ENCODE results near the gene JSRP1. TPM values are rescaled to one million over a fixed set of nuclear protein-coding genes. Genes with fewer than 3 reads are reported as not detected.
A peak's percentile ranks its signal among the peaks of the same experiment; 100 is the strongest.

Gene JSRP1
- total RNA-seq, 1 donor from 2014 or later, result not detected

DNA sequence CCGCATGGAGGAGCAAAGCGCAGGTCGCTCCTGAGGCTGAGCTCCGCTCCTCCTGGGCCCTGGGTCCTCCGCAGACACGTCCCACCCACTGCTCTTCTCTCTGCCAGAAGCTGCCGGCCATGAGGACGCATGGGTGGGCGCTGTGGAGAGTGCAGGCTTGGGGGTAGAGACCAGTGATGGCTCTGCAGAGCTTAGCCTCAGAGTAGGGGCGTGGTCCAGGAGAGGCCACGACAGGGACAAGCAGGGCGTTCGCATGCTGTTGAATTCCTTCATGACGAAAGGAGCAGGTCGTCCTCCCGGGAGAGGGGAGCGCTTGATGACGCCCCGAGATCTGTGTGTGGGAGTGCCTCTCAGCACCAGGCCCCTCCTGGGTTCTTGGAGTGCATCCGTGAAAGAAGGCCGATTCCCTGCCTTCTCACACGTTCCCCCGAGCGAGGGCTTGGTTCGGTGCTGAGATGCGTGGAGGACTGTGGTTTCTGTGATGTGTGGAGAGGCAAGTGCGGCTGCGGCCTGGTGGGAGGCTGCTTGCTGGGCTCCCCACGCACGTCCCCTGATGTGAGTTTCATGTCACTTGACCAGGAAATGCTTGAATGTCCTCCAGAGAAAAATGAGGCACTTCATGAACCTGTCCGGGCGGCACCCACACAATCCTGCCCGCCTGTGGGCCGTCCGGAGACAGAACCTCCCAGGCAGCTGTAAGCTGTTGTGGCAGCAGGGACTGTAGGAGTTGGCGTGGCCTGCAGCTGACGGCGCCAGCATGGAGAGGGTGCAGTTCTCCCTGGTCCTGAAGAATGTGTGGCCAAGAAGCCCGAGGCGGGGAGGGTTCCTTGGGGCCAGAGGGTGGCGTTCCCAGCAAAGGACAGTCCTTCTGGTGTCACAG is 15.1 kb downstream of the JSRP1 start:
- no peaks in the 10 kb centered on the region for H3K27me3 ChIP-seq (ENCODE audit: control insufficient read depth, insufficient read depth, low read length)
- DNase-seq (ENCODE audit: low read depth), result no peak
- no peak for FAIRE-seq
- TF ChIP-seq, protein P1, sequence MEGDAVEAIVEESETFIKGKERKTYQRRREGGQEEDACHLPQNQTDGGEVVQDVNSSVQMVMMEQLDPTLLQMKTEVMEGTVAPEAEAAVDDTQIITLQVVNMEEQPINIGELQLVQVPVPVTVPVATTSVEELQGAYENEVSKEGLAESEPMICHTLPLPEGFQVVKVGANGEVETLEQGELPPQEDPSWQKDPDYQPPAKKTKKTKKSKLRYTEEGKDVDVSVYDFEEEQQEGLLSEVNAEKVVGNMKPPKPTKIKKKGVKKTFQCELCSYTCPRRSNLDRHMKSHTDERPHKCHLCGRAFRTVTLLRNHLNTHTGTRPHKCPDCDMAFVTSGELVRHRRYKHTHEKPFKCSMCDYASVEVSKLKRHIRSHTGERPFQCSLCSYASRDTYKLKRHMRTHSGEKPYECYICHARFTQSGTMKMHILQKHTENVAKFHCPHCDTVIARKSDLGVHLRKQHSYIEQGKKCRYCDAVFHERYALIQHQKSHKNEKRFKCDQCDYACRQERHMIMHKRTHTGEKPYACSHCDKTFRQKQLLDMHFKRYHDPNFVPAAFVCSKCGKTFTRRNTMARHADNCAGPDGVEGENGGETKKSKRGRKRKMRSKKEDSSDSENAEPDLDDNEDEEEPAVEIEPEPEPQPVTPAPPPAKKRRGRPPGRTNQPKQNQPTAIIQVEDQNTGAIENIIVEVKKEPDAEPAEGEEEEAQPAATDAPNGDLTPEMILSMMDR (IDR thresholded peaks at IDR 0.05; ENCODE audit: insufficient read depth, low read length, severe bottlenecking), result no peak
- peaks cover 32% of the 10 kb centered on the region for H3K36me3 ChIP-seq (ENCODE audit: control insufficient read depth, insufficient read depth, low read length)
- no peak overlapping the region for H3K4me3 ChIP-seq (ENCODE audit: low read depth, low read length)

DNA sequence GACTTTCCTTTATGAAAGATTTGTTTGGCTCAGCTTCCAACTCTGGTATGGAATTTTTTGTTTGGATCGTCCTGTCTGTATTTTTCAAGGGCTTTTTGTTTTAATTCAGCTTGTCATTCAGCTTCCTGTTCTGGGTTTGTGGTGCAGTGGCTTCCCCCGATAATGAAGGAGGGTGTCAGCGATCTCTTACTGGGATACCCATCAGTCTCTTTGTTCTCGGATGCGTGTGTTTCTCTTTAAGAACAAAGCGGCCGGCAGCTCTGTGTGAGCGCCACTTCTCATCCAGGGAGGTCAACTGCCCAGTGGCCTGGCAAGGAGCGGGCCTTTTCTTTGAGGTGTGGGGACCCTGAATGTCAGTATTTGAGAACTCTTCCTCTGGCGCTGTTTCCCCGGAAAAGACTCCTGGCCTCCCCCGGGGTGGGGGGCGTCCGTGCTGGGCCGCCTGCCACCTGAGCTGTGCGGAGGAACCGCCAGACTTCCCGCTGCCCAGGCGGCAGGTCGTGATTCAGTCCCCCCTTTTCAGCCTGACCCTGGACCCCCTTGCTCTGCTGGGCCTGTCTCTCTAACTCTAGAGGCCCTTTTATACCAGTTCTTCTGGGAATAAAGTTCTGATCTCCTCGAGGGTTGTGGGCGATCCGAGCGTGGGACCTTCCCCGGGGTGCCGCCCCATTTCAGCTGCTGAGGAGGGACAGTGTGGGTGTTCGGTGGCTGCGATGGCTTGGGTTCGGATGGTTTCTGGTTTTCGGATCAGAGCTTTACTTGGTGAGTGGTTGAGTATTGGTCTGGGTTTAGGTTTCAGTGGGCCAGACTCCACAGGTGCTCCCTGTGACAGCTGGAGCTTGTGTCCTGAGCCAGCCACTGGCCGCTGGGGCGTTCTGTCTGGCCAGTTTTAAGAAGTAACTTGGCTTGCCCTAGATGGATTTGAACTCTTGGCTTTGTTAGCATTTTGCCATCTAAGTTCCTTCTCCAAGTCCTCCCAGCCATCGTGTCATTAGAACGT is 16.1 kb downstream of the JSRP1 start:
- TF ChIP-seq, protein P1 (IDR thresholded peaks at IDR 0.05; ENCODE audit: insufficient read depth, low read length, severe bottlenecking), result no peak
- Histone ChIP-seq H3K27me3 (ENCODE audit: control insufficient read depth, insufficient read depth, low read length) (no peaks in the 10 kb centered on the region), H3K4me3 (ENCODE audit: low read depth, low read length) (peak overlapping the region; percentile 3), H3K36me3 (ENCODE audit: control insufficient read depth, insufficient read depth, low read length) (peaks cover 27% of the 10 kb centered on the region)
- FAIRE-seq (no peak), DNase-seq (ENCODE audit: low read depth) (no peak)

DNA sequence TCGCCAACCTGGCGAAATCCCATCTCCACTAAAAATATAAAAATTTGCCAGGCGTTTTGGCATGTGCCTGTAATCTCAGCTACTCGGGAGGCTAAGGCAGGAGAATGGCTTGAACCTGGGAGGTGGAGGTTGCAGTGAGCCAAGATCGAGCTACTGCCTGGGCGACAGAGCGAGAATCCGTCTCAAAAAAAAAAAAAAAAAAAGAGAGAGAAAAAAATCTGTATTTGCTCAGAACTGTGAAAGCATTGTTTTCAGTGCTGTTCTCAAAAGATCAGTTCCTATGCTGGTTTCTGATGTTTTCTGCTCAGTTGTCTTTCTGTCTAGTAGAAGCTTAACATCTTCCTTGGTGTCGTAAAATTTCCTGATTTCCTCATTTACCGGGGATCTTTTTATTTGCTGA is 17.0 kb downstream of the JSRP1 start:
- H3K27me3 ChIP-seq (ENCODE audit: control insufficient read depth, insufficient read depth, low read length), result no peaks in the 10 kb centered on the region
- H3K36me3 ChIP-seq (ENCODE audit: control insufficient read depth, insufficient read depth, low read length), result peaks cover 20% of the 10 kb centered on the region
- no peak overlapping the region for H3K4me3 ChIP-seq (ENCODE audit: low read depth, low read length)
- no peak for DNase-seq (ENCODE audit: low read depth)
- TF ChIP-seq, protein P1 (IDR thresholded peaks at IDR 0.05; ENCODE audit: insufficient read depth, low read length, severe bottlenecking), result no peak
- no peak for FAIRE-seq

DNA sequence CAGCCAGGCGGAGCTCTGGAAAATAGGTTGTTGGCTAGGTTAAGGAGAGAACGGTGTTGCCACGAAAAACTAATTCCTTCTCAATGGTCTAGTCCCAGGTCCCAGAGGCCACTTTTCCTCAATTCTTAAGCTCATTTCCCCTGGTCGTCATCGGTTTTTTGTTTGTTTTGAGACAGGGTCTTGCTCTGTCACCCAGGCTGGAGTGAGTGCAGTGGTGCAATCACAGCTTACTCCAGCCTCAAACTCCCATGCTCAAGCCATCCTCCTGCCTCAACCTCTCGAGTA is 18.4 kb downstream of the JSRP1 start:
- Histone ChIP-seq H3K4me3 (ENCODE audit: low read depth, low read length) (peak overlapping the region; percentile 78), H3K36me3 (ENCODE audit: control insufficient read depth, insufficient read depth, low read length) (peaks cover 19% of the 10 kb centered on the region), H3K27me3 (ENCODE audit: control insufficient read depth, insufficient read depth, low read length) (no peaks in the 10 kb centered on the region)
- TF ChIP-seq, protein P1 (IDR thresholded peaks at IDR 0.05; ENCODE audit: insufficient read depth, low read length, severe bottlenecking), result no peak
- DNase-seq (ENCODE audit: low read depth) (no peak), FAIRE-seq (no peak)

DNA sequence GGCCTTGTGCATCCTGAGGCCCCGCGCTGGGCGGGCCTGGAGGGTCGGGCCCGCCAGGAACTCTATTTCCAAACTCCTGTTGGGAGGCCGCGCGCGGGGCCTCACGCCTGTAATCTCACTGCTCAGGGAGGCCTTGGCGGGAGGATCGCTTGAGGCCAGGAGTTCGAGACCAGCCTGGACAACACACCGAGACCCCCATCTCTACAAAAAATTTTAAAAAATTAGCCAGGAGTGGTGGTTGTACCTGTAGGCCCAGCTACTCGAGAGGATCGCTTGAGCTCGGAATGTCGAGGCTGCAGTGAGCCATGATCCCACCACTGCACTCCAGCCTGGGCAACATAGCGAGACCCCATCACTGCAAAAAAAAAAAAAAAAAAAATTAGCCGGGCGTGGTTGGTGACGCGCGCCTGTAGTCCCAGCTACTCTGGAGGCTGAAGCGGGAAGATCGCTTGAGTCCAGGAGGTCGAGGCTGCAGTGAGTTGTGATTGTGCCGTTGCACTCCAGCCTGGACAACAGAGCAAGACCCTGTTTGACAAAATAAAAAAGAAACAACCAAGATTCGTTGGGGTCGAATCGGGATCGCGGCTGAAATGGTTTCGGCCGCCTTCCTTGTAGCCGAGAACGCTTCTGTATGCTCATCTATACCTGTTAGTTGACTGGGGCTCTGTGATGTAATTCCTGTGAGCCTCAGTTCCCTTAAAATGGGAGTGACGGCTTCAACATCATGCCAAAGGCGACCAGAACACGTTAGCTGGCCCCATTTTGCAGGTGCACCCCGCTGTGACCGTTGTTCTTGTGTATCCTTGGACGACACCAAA is 19.0 kb downstream of the JSRP1 start:
- H3K4me3 ChIP-seq (ENCODE audit: low read depth, low read length), result peak overlapping the region; percentile 78
- no peaks in the 10 kb centered on the region for H3K27me3 ChIP-seq (ENCODE audit: control insufficient read depth, insufficient read depth, low read length)
- H3K36me3 ChIP-seq (ENCODE audit: control insufficient read depth, insufficient read depth, low read length), result peaks cover 19% of the 10 kb centered on the region
- no peak for DNase-seq (ENCODE audit: low read depth)
- FAIRE-seq, result no peak
- TF ChIP-seq, protein P1 (IDR thresholded peaks at IDR 0.05; ENCODE audit: insufficient read depth, low read length, severe bottlenecking), result no peak

Data from bronchial epithelial cell (primary cell).